ENCODE results near the gene MAJIN. TPM values are rescaled to one million over a fixed set of nuclear protein-coding genes. Genes with fewer than 3 reads are reported as not detected.

The MAJIN gene
- total and polyA plus RNA-seq, 2 experiments from 2014 or later: not detected

DNA sequence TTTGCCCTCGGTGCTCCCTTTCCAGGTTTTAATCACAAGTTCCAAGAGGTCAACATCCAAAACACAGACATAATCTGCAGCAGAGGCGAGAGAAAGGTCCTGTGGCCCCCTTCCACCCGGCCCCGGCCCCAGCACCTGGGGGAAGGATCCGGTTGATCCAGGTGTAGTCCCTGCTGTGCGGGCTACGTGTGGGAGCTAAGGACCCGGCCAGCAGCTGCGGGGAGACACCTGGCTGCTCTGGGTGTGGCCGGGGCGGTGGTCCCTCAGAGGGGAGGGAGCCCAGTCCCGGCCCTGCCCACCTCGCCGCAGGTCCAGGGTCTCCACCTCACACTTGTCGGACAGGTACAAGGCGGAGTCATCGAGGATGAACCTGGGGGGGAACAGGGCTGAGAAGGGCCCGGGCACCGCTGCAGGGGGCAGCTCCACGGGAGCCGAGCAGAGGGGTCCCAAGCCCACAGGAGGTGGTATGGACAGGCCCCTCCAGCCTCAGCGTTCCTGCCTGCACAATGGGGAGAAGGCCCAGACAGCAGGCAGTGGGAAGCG is 68.5 kb downstream of the MAJIN start:
- Histone ChIP-seq H3K27ac (no peak overlapping the region), H3K9me3 (ENCODE audit: low read depth) (no peaks in the 10 kb centered on the region), H3K4me2 (no peak overlapping the region), H3K4me1 (ENCODE audit: insufficient read depth) (no peaks in the 10 kb centered on the region), H3K9me2 (replicated peaks; ENCODE audit: insufficient read depth) (no peaks in the 10 kb centered on the region), H3K79me2 (no peaks in the 10 kb centered on the region), H4K20me1 (ENCODE audit: insufficient read depth, poor library complexity, severe bottlenecking) (no peaks in the 10 kb centered on the region), H2AFZ (no peak overlapping the region), H3K27me3 (no peaks in the 10 kb centered on the region), H3K4me3 (no peak overlapping the region), H3K36me3 (replicated peaks; ENCODE audit: insufficient read depth, low read depth) (no peaks in the 10 kb centered on the region)
- no peak for DNase-seq (ENCODE audit: low spot score)
- TF ChIP-seq EZH2phosphoT487 (IDR thresholded peaks at IDR 0.05; ENCODE audit: low read depth, severe bottlenecking, unreplicated experiment): no peak
- TF ChIP-seq, protein P1, sequence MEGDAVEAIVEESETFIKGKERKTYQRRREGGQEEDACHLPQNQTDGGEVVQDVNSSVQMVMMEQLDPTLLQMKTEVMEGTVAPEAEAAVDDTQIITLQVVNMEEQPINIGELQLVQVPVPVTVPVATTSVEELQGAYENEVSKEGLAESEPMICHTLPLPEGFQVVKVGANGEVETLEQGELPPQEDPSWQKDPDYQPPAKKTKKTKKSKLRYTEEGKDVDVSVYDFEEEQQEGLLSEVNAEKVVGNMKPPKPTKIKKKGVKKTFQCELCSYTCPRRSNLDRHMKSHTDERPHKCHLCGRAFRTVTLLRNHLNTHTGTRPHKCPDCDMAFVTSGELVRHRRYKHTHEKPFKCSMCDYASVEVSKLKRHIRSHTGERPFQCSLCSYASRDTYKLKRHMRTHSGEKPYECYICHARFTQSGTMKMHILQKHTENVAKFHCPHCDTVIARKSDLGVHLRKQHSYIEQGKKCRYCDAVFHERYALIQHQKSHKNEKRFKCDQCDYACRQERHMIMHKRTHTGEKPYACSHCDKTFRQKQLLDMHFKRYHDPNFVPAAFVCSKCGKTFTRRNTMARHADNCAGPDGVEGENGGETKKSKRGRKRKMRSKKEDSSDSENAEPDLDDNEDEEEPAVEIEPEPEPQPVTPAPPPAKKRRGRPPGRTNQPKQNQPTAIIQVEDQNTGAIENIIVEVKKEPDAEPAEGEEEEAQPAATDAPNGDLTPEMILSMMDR (IDR thresholded peaks at IDR 0.05; ENCODE audit: poor library complexity): no peak
- TF ChIP-seq EZH2 (IDR thresholded peaks at IDR 0.05; ENCODE audit: borderline replicate concordance): no peak
- 97% methylated on average over 21 of the region's 23 CpGs for WGBS (ENCODE audit: low lambda C conversion rate, missing lambda C conversion rate)

DNA sequence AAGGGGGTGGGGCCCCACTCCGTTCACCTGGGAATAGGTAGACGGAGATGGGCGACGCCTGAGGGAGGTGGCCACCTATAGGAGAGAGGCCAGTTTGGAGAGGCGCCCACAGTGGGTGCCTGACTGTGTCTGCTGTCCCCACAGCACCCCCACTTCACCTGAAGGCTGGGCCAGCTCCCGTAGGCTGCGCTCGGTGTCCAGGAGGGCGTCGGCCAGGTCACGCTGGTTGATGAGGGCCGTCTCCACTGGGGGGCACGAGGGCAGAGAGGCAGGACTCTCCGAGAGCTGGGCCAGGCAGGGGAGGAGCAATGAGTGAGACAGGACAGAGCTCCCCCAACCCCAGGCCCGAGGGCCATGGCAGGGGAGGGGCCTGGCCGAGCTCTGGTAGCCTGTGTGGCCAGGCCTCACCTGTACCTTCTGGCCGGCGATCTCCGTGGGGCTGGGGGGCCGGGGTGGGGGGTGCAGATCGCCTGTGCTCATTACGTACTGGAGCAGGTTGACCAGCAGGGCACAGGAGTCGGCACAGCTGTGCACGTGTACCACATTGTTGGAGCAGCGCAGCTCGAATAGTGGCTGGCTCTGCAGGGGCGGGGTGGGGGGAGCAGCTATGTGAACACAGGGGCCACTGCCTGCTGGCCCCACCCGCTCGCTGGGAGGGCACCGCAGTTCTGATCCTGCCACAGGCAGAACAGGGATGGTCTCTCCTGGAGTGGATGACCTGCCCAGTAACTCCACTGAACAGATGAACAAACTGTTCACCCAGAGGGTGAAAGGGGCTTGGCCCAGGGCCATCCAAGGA is 69.6 kb downstream of the MAJIN start:
- H3K9me2 ChIP-seq (replicated peaks; ENCODE audit: insufficient read depth): no peaks in the 10 kb centered on the region
- H3K4me1 ChIP-seq (ENCODE audit: insufficient read depth): no peaks in the 10 kb centered on the region
- H2AFZ ChIP-seq: no peak overlapping the region
- H4K20me1 ChIP-seq (ENCODE audit: insufficient read depth, poor library complexity, severe bottlenecking): no peaks in the 10 kb centered on the region
- H3K27me3 ChIP-seq: no peaks in the 10 kb centered on the region
- 91% methylated on average over 27 of the region's 30 CpGs for WGBS (ENCODE audit: low lambda C conversion rate, missing lambda C conversion rate)
- no peaks in the 10 kb centered on the region for H3K79me2 ChIP-seq
- no peak overlapping the region for H3K4me3 ChIP-seq
- TF ChIP-seq EZH2 (IDR thresholded peaks at IDR 0.05; ENCODE audit: borderline replicate concordance) (no peak), EZH2phosphoT487 (IDR thresholded peaks at IDR 0.05; ENCODE audit: low read depth, severe bottlenecking, unreplicated experiment) (no peak)
- TF ChIP-seq, protein P1 (IDR thresholded peaks at IDR 0.05; ENCODE audit: poor library complexity): no peak
- no peak overlapping the region for H3K4me2 ChIP-seq
- no peak for DNase-seq (ENCODE audit: low spot score)
- H3K36me3 ChIP-seq (replicated peaks; ENCODE audit: insufficient read depth, low read depth): no peaks in the 10 kb centered on the region
- no peaks in the 10 kb centered on the region for H3K9me3 ChIP-seq (ENCODE audit: low read depth)
- H3K27ac ChIP-seq: no peak overlapping the region

DNA sequence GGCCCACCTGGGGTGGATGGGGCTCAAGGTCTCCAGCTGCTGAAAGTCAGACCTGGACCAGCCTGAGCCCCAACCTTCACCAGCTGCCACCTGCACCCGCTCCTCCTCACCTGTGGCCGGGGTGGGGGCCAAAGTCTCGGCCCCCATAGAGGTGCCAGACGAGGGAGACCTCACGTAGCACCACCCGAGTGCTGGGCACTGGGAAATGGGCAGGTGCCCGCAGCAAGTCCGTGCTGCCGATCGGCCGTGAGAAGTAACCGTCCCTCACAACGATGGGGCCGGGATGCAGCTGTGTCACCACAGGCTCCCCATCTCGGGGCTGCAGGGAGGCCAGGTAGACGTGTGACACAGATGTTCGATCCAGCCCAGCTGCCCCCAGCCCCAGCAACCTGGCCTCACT is 71.1 kb downstream of the MAJIN start:
- WGBS (ENCODE audit: low lambda C conversion rate, missing lambda C conversion rate): 97% methylated on average over 17 of the region's 17 CpGs
- H3K36me3 ChIP-seq (replicated peaks; ENCODE audit: insufficient read depth, low read depth): no peaks in the 10 kb centered on the region
- no peak for DNase-seq (ENCODE audit: low spot score)

More for the DNA sequence above, 71.1 kb downstream of the MAJIN start:
- H3K79me2 ChIP-seq: no peaks in the 10 kb centered on the region
- H3K27ac ChIP-seq: no peak overlapping the region
- H3K9me2 ChIP-seq (replicated peaks; ENCODE audit: insufficient read depth): no peaks in the 10 kb centered on the region
- TF ChIP-seq, protein P1 (IDR thresholded peaks at IDR 0.05; ENCODE audit: poor library complexity): no peak
- no peak for TF ChIP-seq EZH2 (IDR thresholded peaks at IDR 0.05; ENCODE audit: borderline replicate concordance)
- TF ChIP-seq EZH2phosphoT487 (IDR thresholded peaks at IDR 0.05; ENCODE audit: low read depth, severe bottlenecking, unreplicated experiment): no peak
- no peak overlapping the region for H3K4me3 ChIP-seq
- no peaks in the 10 kb centered on the region for H4K20me1 ChIP-seq (ENCODE audit: insufficient read depth, poor library complexity, severe bottlenecking)
- no peaks in the 10 kb centered on the region for H3K4me1 ChIP-seq (ENCODE audit: insufficient read depth)
- no peak overlapping the region for H3K4me2 ChIP-seq
- no peaks in the 10 kb centered on the region for H3K9me3 ChIP-seq (ENCODE audit: low read depth)
- H3K27me3 ChIP-seq: no peaks in the 10 kb centered on the region
- no peak overlapping the region for H2AFZ ChIP-seq

All from hepatocyte (in vitro differentiated cells).